ENCODE data around the gene PTPRN2. TPM values are rescaled to one million over a fixed set of nuclear protein-coding genes. Genes with fewer than 3 reads are reported as not detected.
A peak's percentile ranks its signal among the peaks of the same experiment; 100 is the strongest.

PTPRN2 gene
- total RNA-seq, 1 experiment from 2014 or later: not detected

GRCh38 chr7:158453663-158454062 lies 134.0 kb downstream of the PTPRN2 start:
- no peaks in the 10 kb centered on the region for H3K4me1 ChIP-seq (replicated peaks; ENCODE audit: insufficient read depth)
- no peaks in the 10 kb centered on the region for H3F3A ChIP-seq (ENCODE audit: insufficient read depth, low read depth)
- no TSS peak for BruUV-seq (replicated peaks)
- ChIA-PET CTCF (no interaction called here), POLR2A (ENCODE audit: unreplicated experiment) (no interaction called here)
- no peak overlapping the region for H3K4me2 ChIP-seq
- H3K27ac ChIP-seq: no peak overlapping the region
- no peaks in the 10 kb centered on the region for H4K20me1 ChIP-seq (ENCODE audit: insufficient read depth)
- H3K36me3 ChIP-seq (ENCODE audit: low read depth): no peaks in the 10 kb centered on the region
- peaks cover 75% of the 10 kb centered on the region for H3K27me3 ChIP-seq (ENCODE audit: insufficient read depth, low read depth)
- intact Hi-C loops (cut with micrococcal nuclease; ENCODE audit: unreplicated experiment): no loop called here
- no peak for DNase-seq
- H3K9me3 ChIP-seq (ENCODE audit: insufficient read depth, low read depth): no peaks in the 10 kb centered on the region
- no peak overlapping the region for H2AFZ ChIP-seq
- TF ChIP-seq EZH2 (IDR thresholded peaks at IDR 0.05; ENCODE audit: low read depth): no peak
- TF ChIP-seq CTCF (conservative IDR thresholded peaks at IDR 0.05): no peak
- H3K79me2 ChIP-seq (ENCODE audit: low read depth): no peaks in the 10 kb centered on the region
- no peaks in the 10 kb centered on the region for H3K9me2 ChIP-seq (ENCODE audit: insufficient read depth)
- H3K4me3 ChIP-seq: no peak overlapping the region

DNA sequence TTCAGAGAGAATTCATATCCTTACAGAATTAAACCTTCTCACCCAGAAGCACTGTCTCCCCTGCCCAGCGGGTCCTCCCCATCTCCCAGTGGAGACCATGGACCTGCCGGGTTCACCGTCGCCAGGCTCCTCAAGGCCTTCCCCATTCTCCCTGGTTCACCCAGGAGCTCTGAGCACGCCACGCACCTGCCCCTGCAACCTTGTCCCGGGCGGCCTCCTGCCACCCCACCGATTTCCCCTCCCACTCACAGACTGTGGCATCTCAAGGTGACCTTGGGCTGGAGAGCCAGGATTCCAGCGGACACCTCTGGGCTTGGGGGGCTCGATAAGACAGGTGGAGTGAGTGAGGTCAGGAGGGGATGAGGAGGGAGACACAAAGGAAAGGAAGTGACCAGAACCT lies 135.3 kb downstream of the PTPRN2 start:
- no peaks in the 10 kb centered on the region for H3K9me2 ChIP-seq (ENCODE audit: insufficient read depth)
- no peaks in the 10 kb centered on the region for H3K4me1 ChIP-seq (replicated peaks; ENCODE audit: insufficient read depth)
- H3K4me2 ChIP-seq: no peak overlapping the region
- no peak overlapping the region for H2AFZ ChIP-seq
- CTCF ChIA-PET: no interaction called here
- H3K27ac ChIP-seq: no peak overlapping the region
- peaks cover 77% of the 10 kb centered on the region for H3K27me3 ChIP-seq (ENCODE audit: insufficient read depth, low read depth)
- no TSS peak for BruUV-seq (replicated peaks)
- no peaks in the 10 kb centered on the region for H3K36me3 ChIP-seq (ENCODE audit: low read depth)
- TF ChIP-seq EZH2 (IDR thresholded peaks at IDR 0.05; ENCODE audit: low read depth) (no peak), CTCF (conservative IDR thresholded peaks at IDR 0.05) (no peak)
- no peaks in the 10 kb centered on the region for H3K9me3 ChIP-seq (ENCODE audit: insufficient read depth, low read depth)
- no peak for DNase-seq
- H4K20me1 ChIP-seq (ENCODE audit: insufficient read depth): no peaks in the 10 kb centered on the region
- no peaks in the 10 kb centered on the region for H3F3A ChIP-seq (ENCODE audit: insufficient read depth, low read depth)
- no peak overlapping the region for H3K4me3 ChIP-seq
- POLR2A ChIA-PET (ENCODE audit: unreplicated experiment): no interaction called here
- intact Hi-C loops (cut with micrococcal nuclease; ENCODE audit: unreplicated experiment): no loop called here
- H3K79me2 ChIP-seq (ENCODE audit: low read depth): no peaks in the 10 kb centered on the region

- Histone ChIP-seq H4K20me1 (ENCODE audit: insufficient read depth) (no peaks in the 10 kb centered on the region), H2AFZ (no peak overlapping the region), H3F3A (ENCODE audit: insufficient read depth, low read depth) (no peaks in the 10 kb centered on the region), H3K9me2 (ENCODE audit: insufficient read depth) (no peaks in the 10 kb centered on the region), H3K27me3 (ENCODE audit: insufficient read depth, low read depth) (peaks cover 87% of the 10 kb centered on the region), H3K36me3 (ENCODE audit: low read depth) (no peaks in the 10 kb centered on the region), H3K4me3 (no peak overlapping the region), H3K79me2 (ENCODE audit: low read depth) (no peaks in the 10 kb centered on the region), H3K27ac (no peak overlapping the region), H3K4me1 (replicated peaks; ENCODE audit: insufficient read depth) (no peaks in the 10 kb centered on the region), H3K9me3 (ENCODE audit: insufficient read depth, low read depth) (no peaks in the 10 kb centered on the region), H3K4me2 (no peak overlapping the region)
- DNase-seq: no peak
- ChIA-PET POLR2A (ENCODE audit: unreplicated experiment) (no interaction called here), CTCF (no interaction called here)
- BruUV-seq (replicated peaks): no TSS peak
- TF ChIP-seq CTCF (conservative IDR thresholded peaks at IDR 0.05) (no peak), EZH2 (IDR thresholded peaks at IDR 0.05; ENCODE audit: low read depth) (0 out of 2 replicates have a peak, but pooled peaks have one; percentile 41)
- intact Hi-C loops (cut with micrococcal nuclease; ENCODE audit: unreplicated experiment): no loop called here
These were observed 137.0 kb downstream of the PTPRN2 start for GRCh38 chr7:158450476-158451124.

All from PC-9 (cell line).